Astrocyte of the cerebellum (primary cell): ENCODE measurements around the gene SLC43A3.

ENCODE experiments used
- DNase-seq: peaks from one replicate; pipeline ENCODE4 v3.0.0-alpha.2; 2011; ENCODE audit warnings: low read depth
- H3K4me3 ChIP-seq: 2 replicates; pipeline ENCODE4 v1.5.1; 2011; ENCODE audit warnings: mild to moderate bottlenecking, low read depth, low read length, moderate library complexity
- in situ Hi-C: cut with HindIII; loops from 2 replicates; pipeline ENCODE4 v1.10.0; 2017; ENCODE audit warnings: low sequenced_read_pairs
- TF ChIP-seq, protein P1 (sequence below): IDR thresholded peaks from 2 replicates; pipeline ENCODE4 v1.5.1; 2012; ENCODE audit warnings: low read length, low read depth, moderate library complexity, mild to moderate bottlenecking; ENCODE audit errors: missing control alignments

Gene SLC43A3

DNA sequence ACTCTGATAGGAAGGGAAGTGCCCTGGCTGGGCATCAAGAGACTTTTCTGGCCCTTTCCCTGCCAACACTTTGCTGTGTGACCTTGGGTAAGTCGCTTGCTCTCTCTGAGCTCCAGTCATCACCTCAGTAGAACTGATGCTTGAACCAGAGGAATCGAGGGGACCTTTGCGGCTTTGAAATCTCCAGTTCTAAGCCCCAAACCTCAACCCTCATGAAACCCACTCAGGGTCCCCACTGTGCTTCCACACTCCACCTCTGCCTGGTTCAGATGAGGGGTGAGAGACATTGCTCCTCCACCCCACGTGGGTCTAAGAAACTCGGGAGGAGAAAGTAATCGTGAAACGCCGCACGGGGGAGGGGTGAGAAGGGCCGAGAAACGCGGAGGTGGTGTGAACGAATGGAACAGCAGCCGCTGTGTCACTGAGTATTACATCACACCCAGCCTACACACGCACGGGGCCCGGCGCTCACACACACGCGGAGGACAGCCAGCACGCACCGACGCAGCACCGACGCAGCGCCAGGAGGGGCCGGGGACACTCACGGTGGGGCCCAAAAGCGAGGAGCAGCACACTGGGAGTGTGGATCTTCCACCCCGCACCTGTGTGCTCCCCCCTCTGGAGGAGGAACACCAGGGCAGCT is 37.7 kb upstream of the SLC43A3 start:
- in situ Hi-C loops = no loop called here

DNA sequence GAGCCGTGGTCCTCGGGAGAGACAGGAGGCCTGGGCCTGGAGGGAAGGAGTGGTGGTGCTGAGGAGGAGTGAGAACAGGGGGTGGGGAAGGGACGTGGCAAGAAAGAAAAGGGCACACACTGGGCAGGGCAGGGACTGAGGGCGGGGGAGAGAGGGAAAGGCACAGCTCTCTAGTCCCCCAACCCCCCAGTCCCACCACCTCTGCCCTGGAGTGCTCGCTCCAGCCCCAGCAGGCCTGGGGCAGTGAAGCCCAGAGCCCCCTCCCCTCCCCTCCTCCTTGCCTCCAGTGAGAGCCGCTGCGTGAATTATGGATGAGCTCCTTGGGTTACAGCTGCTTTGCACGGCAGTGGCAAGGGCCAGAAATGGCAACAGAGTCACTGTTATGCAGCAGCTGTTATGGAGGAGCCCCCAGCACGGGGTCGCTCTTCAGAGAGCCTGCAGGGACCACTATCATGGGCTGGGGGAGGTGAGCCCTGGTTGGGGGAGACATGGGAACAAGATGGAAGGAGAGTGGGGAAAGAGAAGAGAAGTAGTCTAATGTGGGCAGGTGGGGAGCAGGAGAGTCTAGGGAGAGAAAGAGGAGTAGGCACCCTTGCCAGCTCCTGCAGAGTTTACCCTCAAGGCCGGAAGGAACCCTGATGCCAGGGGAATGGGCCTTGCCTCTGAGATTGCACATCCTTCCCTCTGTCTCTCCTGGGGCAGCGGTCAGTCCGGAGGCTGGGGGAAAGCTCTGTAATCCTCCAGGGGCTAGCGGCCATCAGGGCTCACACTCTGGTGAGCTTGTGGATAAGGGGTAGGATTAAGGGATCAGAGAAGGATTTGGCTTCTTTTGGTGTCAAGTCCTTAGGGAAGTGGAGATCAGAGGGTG is 37.0 kb upstream of the SLC43A3 start:
- H3K4me3 ChIP-seq = no peak overlapping the region
- TF ChIP-seq, protein P1, sequence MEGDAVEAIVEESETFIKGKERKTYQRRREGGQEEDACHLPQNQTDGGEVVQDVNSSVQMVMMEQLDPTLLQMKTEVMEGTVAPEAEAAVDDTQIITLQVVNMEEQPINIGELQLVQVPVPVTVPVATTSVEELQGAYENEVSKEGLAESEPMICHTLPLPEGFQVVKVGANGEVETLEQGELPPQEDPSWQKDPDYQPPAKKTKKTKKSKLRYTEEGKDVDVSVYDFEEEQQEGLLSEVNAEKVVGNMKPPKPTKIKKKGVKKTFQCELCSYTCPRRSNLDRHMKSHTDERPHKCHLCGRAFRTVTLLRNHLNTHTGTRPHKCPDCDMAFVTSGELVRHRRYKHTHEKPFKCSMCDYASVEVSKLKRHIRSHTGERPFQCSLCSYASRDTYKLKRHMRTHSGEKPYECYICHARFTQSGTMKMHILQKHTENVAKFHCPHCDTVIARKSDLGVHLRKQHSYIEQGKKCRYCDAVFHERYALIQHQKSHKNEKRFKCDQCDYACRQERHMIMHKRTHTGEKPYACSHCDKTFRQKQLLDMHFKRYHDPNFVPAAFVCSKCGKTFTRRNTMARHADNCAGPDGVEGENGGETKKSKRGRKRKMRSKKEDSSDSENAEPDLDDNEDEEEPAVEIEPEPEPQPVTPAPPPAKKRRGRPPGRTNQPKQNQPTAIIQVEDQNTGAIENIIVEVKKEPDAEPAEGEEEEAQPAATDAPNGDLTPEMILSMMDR = no peak
- in situ Hi-C loops = no loop called here
- DNase-seq = no peak

More for the DNA sequence above, 37.7 kb upstream of the SLC43A3 start:
- DNase-seq = no peak
- H3K4me3 ChIP-seq = no peak overlapping the region
- TF ChIP-seq, protein P1 = no peak

DNA sequence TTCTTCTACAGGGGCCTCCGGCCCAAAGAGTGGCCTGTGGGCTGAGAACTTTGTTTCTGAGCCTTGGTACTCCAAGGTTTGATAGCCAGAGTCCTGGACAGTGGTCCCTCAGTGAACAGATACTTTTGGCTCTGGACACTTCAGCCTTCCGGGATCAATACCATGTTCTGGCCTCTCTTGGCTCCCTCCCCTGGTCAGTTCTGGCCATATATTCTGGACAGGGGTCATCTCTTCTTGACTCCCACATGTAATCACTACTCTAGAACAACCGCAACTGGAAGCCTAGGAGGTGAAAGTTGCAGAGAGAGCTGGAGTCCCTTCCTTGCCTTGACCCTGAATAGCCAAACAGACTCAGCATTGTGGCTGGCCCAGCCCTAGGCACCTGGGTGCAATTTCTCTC is 35.7 kb upstream of the SLC43A3 start:
- no peak overlapping the region for H3K4me3 ChIP-seq
- no peak for DNase-seq
- TF ChIP-seq, protein P1 = no peak
- in situ Hi-C loops = no loop called here

DNA sequence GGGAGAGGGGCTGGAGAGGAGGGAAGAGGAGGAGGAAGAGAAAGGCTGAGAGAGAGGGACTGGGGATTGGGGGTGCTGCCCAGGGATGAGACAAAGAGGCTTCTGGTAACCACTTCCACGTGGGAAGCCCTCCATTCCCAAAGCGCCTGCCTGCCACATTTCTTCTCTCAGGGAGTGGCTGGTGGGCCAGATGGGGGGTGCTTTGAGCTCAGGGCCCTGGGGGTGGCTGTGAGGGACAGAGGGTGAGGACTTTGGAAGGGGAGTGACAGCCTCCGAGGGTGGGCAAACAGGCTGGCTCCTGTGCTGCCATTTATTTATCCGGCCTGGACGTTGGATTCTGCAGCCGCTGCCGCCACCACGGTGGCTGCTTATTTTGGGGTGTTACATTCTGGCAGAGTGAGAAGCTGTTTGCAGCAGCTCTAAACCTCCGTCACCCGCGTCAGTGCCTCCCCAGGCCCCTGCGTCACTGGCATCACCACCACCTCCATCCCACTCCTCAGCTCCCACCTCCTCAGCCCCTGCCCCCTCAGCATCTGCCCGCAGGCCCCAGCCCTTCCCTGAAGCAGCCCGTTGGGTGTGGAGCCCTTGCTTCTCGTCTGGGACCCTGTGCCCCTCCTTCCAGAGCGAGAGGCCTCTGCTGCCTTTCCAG is 35.0 kb upstream of the SLC43A3 start:
- H3K4me3 ChIP-seq = no peak overlapping the region
- TF ChIP-seq, protein P1 = no peak
- in situ Hi-C loops = no loop called here
- DNase-seq = no peak

DNA sequence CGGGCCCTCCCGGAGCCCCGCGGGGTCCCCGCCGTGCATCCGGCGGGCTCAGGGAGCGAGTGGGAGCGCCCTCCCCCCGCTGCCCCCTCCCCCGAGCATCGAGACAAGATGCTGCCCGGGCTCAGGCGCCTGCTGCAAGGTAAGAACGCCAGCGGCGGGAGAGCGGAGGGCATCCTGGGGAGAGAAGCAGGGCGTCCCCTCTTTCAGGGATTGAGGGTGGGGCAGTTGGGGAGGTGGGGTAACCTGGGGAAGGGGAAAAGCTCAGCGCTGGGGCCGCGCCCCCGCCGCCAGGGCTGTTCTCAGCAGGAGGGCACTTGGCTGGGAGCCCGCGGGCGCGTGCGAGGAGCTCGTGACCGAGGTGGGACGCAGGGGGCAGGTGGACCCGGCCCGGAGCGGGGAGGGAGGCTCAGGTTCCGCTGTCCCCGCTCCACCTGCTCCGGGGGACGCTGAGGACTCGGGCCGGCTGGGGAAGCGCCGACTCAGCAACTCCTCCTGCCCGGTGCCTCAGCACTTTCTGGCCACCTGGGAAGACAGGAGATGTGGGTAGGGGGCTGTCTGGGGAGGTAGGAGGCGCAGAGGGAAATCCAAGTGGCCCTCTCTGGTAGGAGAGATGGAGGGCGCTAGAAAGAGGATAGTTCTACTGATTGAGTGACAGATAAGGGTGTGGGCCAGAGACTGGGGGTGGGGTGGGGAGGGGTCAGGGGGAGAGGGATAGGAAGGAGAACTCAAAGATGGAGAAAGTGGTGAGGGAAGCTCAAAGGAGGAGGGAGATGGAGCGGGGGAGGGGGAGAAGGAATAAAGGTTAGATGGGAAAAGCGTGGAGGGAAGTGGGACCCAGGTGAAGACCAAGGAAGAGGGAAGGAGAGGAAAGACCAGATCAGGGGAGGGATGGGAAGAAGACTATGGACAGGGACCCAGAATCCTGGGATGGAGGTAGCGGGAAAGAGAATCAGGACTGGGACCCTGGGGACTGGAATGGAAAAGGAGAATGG is 34.1 kb upstream of the SLC43A3 start:
- in situ Hi-C loops = no loop called here
- H3K4me3 ChIP-seq = peak overlapping the region; percentile 28
- DNase-seq = no peak

More for the DNA sequence above, 34.1 kb upstream of the SLC43A3 start:
- TF ChIP-seq, protein P1 = no peak
